NCI-H128 (cell line): Measurements from ENCODE around the gene UBE2F.
"Not testable (repeated sequence)": the region's sequence is repeated elsewhere in the genome, so short reads cannot be mapped to it uniquely, and the experiment has no call there.

Experiments used
- DNase-seq: peaks from one replicate; lab custom pipeline; 2025; ENCODE audit not compliant: unreplicated experiment; lab: John Stamatoyannopoulos, UW

UBE2F gene

DNA sequence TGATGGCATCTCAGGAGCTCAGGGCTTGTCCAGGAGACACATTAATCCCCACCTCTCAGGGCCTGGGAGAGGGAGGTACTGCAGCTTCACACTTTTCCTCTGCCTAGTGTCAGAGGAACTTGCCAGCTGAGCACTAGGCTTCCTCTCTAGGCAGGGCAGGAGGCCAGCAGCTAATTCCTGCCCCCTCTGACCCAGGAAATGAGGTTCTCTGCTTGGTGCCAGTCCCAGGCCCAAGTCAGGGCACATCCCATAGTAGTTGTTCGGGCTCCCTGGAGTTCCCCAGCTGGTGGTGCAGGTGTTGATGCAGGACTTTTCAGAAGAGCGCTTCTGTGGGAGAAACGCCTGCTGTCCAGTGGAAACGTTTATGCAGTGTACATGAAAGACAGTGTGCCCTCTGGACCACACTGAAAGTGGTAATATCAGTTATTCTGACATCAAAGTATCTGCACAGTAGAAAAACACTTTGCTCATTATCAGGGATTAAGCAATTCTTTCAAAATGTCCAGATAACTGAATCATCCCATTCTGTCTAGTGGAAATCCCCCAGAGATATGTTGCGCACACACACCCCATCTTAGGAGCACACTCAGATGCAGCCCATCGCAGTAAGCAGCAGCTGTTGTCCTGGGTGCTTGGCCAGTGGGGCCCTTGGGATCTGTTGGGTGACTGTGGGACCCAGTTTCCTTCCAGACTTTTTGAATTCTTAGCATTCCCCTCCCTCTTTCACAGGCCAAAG is 76.2 kb downstream of the UBE2F start:
- no peak for DNase-seq

DNA sequence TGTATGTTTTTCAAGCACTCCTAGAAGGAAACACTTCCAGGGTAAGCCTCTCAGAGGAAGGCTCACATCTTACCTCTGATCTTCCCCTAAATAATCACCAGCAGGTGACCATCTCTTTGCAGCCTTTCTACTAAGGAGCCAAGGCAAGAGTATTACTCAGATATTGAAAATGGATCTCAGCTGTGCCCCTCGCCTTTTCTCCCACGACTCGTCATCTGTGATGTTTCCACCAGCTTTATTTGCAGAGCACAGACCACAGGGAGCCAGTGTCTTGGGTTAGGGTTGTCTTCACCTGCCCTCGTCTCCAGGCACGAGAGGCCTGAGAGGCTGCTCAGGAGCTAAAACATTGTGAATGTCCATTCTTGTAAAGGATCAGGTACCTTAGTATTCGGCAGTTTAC is 77.0 kb downstream of the UBE2F start:
- DNase-seq: no peak

- no peak for DNase-seq
Measured at GRCh38 chr2:238045575-238045974, 78.8 kb downstream of the UBE2F start.

DNA sequence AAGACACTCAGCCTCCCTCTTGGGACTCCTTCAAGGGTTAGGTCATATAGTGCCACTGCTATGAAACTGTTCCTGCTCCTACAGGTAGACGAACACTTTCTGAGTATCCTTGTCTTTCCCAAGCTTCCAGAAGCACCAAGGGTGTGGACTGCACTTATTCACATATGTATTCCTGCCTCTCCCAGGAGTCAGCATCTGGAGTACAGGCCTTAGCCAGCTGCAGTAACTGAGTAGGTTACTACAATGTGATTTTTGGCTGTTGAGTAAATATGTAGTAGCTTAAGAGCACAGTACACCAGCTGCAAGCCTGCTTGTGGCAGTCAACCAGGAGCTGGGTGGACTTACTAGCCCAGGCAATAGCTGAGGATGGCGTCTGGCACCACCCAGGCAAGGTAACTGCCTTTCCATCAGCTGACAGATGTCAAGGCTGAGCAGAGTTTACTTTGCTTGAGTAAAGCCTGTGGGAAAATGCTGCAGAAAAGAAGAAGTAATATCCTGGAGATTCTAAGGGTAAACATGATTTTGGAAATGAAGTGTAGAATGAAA is 80.0 kb downstream of the UBE2F start:
- DNase-seq: no peak

DNA sequence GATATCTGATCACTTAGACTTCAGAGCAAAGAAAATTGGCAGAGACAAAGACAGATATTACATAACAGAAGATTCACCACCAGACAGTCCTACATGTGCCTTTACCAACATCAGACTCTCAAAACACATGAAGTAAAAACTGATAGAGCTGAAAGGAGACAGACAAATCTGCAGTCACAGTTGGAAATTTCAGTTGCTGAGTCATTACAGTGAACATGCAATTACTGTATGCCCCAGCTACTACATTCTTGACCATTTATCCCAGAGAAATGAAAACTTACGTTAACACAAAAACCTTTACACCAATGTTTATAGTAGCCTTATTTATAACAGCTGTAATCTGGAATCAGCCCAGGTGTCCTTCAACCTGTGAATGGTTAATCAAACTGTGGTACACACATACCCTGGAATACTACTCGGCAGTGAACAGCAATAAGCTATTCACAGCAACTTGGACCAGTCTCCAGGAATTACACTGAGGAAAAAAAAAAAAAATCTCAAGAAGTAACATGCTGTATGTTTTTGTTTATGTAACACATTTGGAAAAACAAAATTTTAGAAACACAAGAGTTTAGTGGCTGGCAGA is 86.5 kb downstream of the UBE2F start:
- DNase-seq: no peak

DNA sequence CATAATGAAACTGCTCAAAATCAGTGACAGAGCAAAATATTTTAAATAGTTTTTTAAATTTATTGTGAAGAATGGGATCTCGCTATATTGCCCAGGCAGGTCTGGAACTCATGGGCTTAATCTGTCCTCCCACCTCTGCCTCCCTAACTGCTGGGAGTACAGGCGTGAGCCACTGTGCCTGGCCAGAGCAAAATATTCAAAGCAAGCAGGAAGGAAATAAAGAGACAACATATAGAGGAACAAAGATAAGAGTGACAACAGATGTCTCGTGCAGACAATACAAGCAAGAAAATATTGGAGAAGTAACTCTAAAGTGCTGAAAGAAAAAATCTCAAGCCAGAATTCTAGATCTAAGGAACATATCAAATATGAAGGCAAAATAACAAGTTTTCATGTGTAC is 89.0 kb downstream of the UBE2F start:
- DNase-seq: no peak

DNA sequence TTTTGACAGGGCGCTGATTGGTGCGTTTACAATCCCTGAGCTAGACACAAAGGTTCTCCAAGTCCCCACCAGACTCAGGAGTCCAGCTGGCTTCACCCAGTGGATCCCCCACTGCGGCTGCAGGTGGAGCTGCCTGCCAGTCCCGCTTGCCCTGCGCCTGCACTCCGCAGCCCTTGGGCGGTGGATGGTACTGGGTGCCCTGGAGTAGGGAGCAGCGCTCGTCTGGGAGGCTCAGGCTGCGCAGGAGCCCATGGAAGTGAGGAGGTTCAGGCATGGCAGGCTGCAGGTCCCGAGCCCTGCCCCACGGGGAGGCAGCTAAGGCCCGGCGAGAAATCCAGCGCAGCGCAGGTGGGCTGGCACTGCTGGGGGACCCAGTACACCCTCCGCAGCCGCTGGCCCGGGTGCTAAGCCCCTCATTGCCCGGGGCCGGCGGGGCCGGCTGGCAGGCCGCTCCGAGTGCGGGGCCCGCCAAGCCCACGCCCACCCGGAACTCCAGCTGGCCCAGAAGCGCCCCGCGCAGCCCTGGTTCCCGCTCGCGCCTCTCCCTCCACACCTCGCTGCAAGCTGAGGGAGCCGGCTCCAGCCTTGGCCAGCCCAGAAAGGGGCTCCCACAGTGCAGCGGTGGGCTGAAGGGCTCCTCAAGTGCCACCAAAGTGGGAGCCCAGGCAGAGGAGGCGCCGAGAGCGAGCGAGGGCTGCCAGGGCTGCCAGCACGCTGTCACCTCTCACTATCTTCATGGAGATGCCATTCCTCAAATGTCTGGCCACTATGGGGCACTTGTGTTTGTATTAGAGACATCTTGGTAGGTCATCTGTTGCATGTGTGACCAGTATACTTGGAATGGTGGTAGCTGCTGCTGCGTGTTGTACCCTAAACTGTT is 91.1 kb downstream of the UBE2F start:
- DNase-seq: not testable (repeated sequence)

DNA sequence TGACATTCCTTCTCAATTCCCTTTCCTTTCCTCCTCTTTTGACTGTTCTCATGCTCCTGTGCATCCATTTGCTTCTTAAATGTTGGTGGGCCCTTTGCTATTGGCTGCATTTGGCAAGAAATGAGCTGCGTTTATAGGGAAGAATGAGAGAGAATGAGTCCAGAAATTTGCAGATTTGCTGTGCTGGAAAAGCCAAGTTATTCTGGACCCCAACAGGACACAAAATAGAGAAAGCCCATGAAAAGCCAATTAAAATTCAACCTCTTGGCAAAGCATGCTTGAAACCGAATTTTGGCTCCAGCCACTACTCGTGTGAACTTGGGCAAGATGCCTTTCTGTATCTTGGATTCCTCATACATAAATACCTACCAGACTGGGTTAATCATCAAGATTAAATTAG is 92.7 kb downstream of the UBE2F start:
- no peak for DNase-seq

GRCh38 chr2:238060096-238060541 is 93.3 kb downstream of the UBE2F start:
- no peak for DNase-seq

DNA sequence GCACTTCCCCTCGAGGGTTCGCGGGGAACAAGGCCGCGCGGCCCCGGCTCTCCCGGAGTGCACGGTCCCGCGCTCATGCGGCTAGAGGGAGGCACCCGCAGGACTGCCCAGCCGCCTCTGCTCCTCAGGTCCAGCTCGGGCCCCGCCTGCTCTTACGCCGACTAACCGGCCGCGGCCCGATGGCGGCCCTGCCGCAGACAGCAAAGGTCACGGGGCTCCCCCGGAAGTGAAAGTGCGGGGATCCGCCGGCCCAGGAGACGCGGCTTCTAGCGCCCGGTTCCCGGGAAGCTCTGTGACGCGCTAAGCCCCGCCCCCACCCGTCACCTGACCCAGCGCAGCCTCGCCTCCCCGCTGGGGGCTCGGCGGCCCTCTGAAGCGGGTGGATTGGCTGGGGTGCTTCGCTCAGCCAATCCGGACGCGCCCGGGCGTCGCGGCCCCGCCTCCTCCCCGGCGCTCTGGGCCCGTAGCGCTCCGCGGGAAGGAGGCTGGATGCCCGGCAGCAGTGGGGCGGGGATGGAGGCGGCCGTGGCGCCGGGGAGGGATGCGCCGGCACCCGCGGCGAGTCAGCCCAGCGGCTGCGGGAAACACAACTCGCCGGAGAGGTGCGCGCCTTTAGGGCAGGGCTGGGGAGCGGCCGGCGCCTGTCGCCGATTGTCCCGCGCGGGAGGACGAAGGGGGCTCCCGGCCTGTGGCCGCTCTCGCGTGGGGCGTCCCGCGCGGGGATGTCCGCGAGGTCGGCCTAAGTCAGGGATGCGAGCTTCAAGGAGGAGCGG is 93.9 kb downstream of the UBE2F start, which contains the start of gene SCLY:
SCLY (plus strand) TSS at position 460 of the 773 bp plus-strand sequence; CDS start at position 514, 54 bp downstream.
- peak; percentile 82 for DNase-seq

DNA sequence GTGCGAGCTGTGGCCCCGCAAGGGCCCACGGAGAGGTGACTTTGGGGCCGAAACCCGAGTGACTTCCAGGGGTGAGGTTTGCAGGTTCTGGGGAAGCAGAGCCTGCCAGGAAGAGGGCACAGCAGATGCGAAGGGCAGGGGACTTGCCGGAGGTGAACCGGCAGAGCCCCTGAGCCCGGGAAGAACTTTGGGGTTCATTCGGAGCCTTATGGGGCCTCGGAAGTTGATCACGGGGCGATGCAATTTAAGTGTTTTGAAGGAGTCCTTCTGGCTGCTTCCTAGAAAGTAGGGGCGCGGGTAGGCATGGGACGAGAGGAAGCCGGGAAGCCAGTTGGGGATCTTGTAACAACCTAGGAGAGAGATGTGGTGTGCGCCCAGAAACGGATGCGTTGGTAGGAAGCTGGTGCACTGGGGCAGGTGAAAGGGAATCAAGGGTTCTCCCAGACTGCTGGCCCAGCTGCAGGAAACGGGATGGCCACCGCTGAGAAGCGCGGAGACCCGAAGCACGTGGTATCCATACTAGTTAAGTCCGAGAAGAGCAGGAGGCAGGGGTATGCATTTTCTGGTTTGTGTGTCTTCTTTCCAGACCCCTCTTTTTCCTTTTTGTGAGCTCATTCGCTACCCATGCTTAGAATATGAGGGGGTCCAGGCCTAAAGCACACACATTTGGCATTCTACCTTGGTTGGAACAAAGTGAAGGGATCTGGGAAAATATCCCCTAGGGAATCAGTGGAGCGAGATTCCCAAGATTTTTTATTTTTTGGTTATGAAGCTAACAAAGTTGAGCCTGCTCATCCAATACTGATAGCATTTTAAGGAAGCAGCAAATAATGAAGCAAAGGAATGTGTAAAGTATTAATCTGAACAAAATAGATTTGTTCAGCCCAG is 94.7 kb downstream of the UBE2F start:
- DNase-seq: no peak

DNA sequence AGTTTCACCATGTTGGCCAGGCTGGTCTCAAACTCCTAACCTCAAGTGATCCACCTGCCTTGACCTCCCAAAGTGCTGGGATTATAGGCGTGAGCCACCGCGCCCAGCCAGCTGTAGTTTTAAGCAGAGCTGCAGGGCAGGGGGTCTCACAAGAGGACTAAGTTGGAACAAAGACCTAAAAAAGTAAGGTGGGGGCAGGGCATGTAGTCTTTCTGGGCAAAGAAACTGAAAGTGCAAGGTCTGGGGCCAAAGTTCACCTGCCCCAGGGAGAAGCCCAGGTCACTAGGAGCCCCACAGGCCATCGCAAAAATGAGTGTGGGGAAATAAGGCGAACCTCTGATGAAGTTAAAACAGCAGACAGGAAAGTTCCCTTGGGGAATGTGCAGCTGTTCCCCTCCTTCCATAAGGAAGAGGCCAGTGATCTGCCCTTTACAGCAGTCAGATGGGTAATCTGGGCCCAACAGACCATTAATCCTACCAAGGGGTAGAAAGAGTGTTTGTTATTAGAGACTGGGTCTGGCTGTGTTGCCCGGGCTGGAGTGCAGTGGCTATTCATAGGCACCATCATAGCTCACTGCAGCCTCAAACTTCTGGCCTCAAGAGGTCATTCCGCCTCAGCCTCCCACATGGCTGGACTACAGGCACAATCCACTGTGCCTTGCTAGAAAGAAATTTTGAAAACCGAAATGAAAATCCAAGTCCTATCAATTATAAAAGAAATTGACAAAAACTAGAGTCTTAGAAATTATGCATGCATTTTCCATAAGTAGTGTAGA is 96.8 kb downstream of the UBE2F start:
- no peak for DNase-seq

GRCh38 chr2:238064376-238064775 is 97.6 kb downstream of the UBE2F start:
- DNase-seq: no peak

DNA sequence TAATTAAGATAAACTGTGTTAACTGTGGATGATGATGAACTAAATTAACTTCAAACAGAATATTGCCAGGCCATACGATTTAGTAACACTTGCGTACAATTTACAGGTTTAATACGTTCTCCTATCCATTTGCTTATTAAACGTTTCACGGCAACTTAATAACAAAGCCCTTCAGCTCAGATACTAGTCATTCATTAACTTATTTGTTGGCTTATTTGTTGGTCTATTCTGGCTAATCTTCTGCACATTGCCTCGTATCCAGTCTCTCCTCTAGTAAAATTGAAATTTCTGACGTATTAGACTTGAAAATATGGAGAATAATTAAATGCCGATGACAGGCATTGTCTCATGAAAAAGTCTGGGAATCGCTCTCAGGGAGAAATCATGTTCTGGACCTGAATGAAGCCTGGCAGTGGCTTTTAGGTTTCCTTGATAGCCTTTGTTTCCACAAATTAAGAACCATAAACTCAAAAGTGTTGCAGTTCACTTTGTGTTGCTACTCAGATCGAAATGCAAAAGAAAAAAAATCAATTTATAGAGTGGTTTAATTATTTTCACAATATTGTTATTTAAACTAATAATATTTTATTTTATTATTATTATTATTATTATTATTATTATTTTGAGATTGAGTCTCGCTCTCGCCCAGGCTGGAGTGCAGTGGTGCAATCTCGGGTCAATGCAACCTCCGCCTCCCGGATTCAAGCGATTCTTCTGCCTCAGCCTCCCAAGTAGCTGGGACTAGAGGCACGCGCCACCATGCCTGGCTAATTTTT is 98.4 kb downstream of the UBE2F start:
- no peak for DNase-seq

- DNase-seq: no peak
Measured at GRCh38 chr2:238066218-238066617, 99.4 kb downstream of the UBE2F start.

- not testable (repeated sequence) for DNase-seq
Measured at GRCh38 chr2:238066718-238067117, 99.9 kb downstream of the UBE2F start.

- DNase-seq: no peak
Measured at GRCh38 chr2:238067939-238068338, 101.1 kb downstream of the UBE2F start.

DNA sequence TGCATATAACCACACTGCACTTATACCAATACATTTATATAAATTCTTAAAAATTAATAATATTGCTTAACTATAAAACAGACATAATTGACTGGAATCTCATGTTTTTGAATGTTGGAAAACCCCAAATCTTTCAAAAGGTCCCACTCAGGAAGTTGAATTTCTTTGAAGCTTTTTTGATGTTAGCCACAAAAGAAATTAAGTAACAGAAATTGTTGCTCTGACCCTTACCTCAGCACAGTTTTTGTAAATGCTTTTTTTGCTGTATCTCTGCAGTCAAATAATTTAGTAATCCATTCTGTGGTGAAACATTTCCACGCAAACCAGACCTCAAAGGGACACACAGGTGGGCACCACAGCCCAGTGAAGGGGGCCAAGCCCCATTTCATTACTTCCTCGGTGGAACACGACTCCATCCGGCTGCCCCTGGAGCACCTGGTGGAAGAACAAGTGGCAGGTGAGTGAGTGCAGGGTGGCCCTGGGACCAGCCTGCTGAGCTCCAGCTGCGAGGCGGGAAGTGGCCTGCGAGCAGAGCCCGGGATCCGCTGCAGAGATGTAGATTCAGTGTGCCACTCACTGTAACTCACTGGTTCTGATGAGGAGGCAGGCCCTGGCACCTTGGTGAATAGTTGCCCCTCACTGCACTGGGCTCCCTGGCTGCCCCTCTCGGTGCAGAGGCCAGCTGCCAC is 102.4 kb downstream of the UBE2F start:
- no peak for DNase-seq
